SK-N-SH treated with all-trans-retinoic acid at 6 μM for 48 hours (cell line): ENCODE data around the gene CLNK.

Experiments used
- ATAC-seq: fragments of 200-7000 bp; cut with Tn5 transposase; 3 replicates; pipeline ENCODE4 v1.9.1; 2020; ENCODE audit warnings: mild to moderate bottlenecking, moderate library complexity
- BACH2 ChIP-seq: fragments of 250-450 bp; sonication (Bioruptor Pico); IDR thresholded peaks from 2 replicates; pipeline ENCODE4 v1.9.0; 2021; ENCODE audit warnings: mild to moderate bottlenecking, borderline replicate concordance
- CSDC2 ChIP-seq: fragments of 250-450 bp; sonication (Bioruptor Pico); IDR thresholded peaks from 2 replicates; pipeline ENCODE4 v1.5.0; 2020; ENCODE audit warnings: mild to moderate bottlenecking, moderate library complexity
- ESRRG ChIP-seq: fragments of 250-450 bp; sonication (Bioruptor Pico); IDR thresholded peaks from 2 replicates; pipeline ENCODE4 v1.6.1; 2021; ENCODE audit warnings: mild to moderate bottlenecking
- GLIS3 ChIP-seq: fragments of 250-450 bp; sonication (Bioruptor Pico); IDR thresholded peaks from 2 replicates; pipeline ENCODE4 v1.5.0; 2020; ENCODE audit warnings: mild to moderate bottlenecking, moderate library complexity
- ISL1 ChIP-seq: fragments of 250-450 bp; sonication (Bioruptor Pico); IDR thresholded peaks from 2 replicates; pipeline ENCODE4 v2.1.2; 2022; ENCODE audit warnings: mild to moderate bottlenecking, moderate library complexity
- OSR1 ChIP-seq: fragments of 250-450 bp; sonication (Bioruptor Pico); IDR thresholded peaks from 2 replicates; pipeline ENCODE4 v1.8.0; 2022; ENCODE audit warnings: moderate library complexity, mild to moderate bottlenecking, inconsistent platforms
- PPARA ChIP-seq: fragments of 250-450 bp; sonication (Bioruptor Pico); IDR thresholded peaks from 2 replicates; pipeline ENCODE4 v1.5.0; 2020; ENCODE audit warnings: mild to moderate bottlenecking, borderline replicate concordance
- RARB ChIP-seq: fragments of 250-450 bp; sonication (Bioruptor Pico); IDR thresholded peaks from 2 replicates; pipeline ENCODE4 v1.8.0; 2021; ENCODE audit warnings: mild to moderate bottlenecking, moderate library complexity
- SNAI2 ChIP-seq: fragments of 250-450 bp; sonication (Bioruptor Pico); IDR thresholded peaks from 2 replicates; pipeline ENCODE4 v1.5.0; 2020; ENCODE audit warnings: mild to moderate bottlenecking, moderate library complexity
- TCF4 ChIP-seq: fragments of 250-450 bp; sonication (Bioruptor Pico); IDR thresholded peaks from 2 replicates; pipeline ENCODE4 v1.8.0; 2021; ENCODE audit warnings: mild to moderate bottlenecking, moderate library complexity, borderline replicate concordance
- TOX ChIP-seq: fragments of 250-450 bp; sonication (Bioruptor Pico); IDR thresholded peaks from 2 replicates; pipeline ENCODE4 v1.8.0; 2021; ENCODE audit warnings: mild to moderate bottlenecking, moderate library complexity, borderline replicate concordance
- ZC3H10 ChIP-seq: fragments of 250-450 bp; sonication (Bioruptor Pico); IDR thresholded peaks from 2 replicates; pipeline ENCODE4 v1.5.1; 2021; ENCODE audit warnings: mild to moderate bottlenecking, moderate library complexity
- ZFP3 ChIP-seq: fragments of 250-450 bp; sonication (Bioruptor Pico); IDR thresholded peaks from 2 replicates; pipeline ENCODE4 v1.5.0; 2020; ENCODE audit warnings: mild to moderate bottlenecking, moderate library complexity
- ZFP30 ChIP-seq: fragments of 450-650 bp; formaldehyde crosslinking; IDR thresholded peaks from 2 replicates; pipeline ENCODE4 v1.5.0; 2022; ENCODE audit warnings: mild to moderate bottlenecking, moderate library complexity
- ZNF565 ChIP-seq: fragments of 450-650 bp; formaldehyde crosslinking; conservative IDR thresholded peaks from 2 replicates; pipeline ENCODE4 v1.5.0; 2020; ENCODE audit warnings: low read depth, mild to moderate bottlenecking, moderate library complexity
- ZNF70 ChIP-seq: fragments of 450-650 bp; formaldehyde crosslinking; IDR thresholded peaks from 2 replicates; pipeline ENCODE4 v1.5.0; 2020; ENCODE audit warnings: mild to moderate bottlenecking, moderate library complexity
- ZNF8 ChIP-seq: fragments of 450-650 bp; formaldehyde crosslinking; IDR thresholded peaks from 2 replicates; pipeline ENCODE4 v1.5.0; 2020; ENCODE audit warnings: mild to moderate bottlenecking, moderate library complexity
- TF ChIP-seq, protein P1 (sequence below): fragments of 250-450 bp; sonication (Bioruptor Pico); IDR thresholded peaks from 2 replicates; pipeline ENCODE4 v1.5.0; 2020; ENCODE audit warnings: mild to moderate bottlenecking, moderate library complexity
- TF ChIP-seq, protein P2 (sequence below): fragments of 250-450 bp; sonication (Bioruptor Pico); IDR thresholded peaks from 2 replicates; pipeline ENCODE4 v1.8.0; 2020; ENCODE audit warnings: mild to moderate bottlenecking, moderate library complexity, borderline replicate concordance
- TF ChIP-seq, protein P3 (sequence below): fragments of 250-450 bp; sonication (Bioruptor Pico); IDR thresholded peaks from 2 replicates; pipeline ENCODE4 v1.5.1; 2021; ENCODE audit warnings: mild to moderate bottlenecking, moderate library complexity
- TF ChIP-seq, protein P4 (sequence below): fragments of 250-450 bp; sonication (Bioruptor Pico); IDR thresholded peaks from 2 replicates; pipeline ENCODE4 v1.5.1; 2020; ENCODE audit warnings: low read depth, mild to moderate bottlenecking, moderate library complexity
- TF ChIP-seq, protein P5 (sequence below): fragments of 250-450 bp; sonication (Bioruptor Pico); IDR thresholded peaks from 2 replicates; pipeline ENCODE4 v1.8.0; 2021; ENCODE audit warnings: low read depth, mild to moderate bottlenecking, moderate library complexity, borderline replicate concordance

CLNK gene

DNA sequence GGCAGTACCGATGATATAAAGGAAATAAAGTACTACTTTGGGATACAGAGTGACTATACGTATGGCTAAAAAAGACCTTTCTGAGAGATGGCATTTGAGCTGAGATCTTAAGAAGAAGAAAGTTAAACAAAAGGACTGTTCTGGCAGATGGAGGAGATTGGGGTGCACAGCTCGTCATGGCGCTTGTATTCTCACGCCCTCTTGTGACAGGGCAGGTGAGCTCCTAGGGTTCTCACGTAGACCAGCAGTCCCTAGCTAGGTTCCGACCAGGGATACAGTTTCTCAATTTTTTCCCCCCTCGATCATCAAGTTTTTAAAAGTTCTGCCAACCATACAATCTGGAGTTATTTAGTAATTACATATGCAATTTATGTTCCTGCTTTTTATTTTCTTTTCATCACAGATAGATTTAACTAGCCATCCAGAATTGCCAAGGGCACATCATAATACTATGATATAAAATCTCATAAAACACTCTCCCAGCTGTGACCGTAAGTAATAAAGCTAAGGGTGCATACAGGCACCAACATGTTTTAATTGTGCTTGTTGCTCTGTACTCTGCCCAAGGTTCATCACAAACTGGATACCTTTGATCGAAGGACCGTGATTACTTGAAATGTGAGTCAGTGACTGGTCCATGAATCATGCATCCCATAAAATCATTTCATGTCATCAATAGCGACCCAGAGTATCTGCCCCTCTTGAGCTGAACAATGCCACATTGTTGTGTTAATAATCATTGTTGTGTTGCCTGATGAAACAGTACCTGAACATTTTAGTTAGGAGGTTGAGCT is 157.9 kb downstream of the CLNK start (continued):
- TF ChIP-seq ZFP30 (no peak), ZC3H10 (CRISPR knock-in tag) (no peak), ZFP3 (CRISPR knock-in tag) (no peak), BACH2 (CRISPR knock-in tag) (no peak), TCF4 (CRISPR knock-in tag) (no peak), GLIS3 (CRISPR knock-in tag) (no peak)
- TF ChIP-seq, protein P1, sequence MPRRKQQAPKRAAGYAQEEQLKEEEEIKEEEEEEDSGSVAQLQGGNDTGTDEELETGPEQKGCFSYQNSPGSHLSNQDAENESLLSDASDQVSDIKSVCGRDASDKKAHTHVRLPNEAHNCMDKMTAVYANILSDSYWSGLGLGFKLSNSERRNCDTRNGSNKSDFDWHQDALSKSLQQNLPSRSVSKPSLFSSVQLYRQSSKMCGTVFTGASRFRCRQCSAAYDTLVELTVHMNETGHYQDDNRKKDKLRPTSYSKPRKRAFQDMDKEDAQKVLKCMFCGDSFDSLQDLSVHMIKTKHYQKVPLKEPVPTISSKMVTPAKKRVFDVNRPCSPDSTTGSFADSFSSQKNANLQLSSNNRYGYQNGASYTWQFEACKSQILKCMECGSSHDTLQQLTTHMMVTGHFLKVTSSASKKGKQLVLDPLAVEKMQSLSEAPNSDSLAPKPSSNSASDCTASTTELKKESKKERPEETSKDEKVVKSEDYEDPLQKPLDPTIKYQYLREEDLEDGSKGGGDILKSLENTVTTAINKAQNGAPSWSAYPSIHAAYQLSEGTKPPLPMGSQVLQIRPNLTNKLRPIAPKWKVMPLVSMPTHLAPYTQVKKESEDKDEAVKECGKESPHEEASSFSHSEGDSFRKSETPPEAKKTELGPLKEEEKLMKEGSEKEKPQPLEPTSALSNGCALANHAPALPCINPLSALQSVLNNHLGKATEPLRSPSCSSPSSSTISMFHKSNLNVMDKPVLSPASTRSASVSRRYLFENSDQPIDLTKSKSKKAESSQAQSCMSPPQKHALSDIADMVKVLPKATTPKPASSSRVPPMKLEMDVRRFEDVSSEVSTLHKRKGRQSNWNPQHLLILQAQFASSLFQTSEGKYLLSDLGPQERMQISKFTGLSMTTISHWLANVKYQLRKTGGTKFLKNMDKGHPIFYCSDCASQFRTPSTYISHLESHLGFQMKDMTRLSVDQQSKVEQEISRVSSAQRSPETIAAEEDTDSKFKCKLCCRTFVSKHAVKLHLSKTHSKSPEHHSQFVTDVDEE (CRISPR knock-in tag): no peak

GRCh38 chr4:10524196-10524833 is 160.3 kb downstream of the CLNK start:
- TF ChIP-seq, protein P2, sequence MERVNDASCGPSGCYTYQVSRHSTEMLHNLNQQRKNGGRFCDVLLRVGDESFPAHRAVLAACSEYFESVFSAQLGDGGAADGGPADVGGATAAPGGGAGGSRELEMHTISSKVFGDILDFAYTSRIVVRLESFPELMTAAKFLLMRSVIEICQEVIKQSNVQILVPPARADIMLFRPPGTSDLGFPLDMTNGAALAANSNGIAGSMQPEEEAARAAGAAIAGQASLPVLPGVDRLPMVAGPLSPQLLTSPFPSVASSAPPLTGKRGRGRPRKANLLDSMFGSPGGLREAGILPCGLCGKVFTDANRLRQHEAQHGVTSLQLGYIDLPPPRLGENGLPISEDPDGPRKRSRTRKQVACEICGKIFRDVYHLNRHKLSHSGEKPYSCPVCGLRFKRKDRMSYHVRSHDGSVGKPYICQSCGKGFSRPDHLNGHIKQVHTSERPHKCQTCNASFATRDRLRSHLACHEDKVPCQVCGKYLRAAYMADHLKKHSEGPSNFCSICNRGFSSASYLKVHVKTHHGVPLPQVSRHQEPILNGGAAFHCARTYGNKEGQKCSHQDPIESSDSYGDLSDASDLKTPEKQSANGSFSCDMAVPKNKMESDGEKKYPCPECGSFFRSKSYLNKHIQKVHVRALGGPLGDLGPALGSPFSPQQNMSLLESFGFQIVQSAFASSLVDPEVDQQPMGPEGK (CRISPR knock-in tag): no peak
- TF ChIP-seq ZC3H10 (CRISPR knock-in tag) (no peak), ZNF70 (CRISPR knock-in tag) (no peak), BACH2 (CRISPR knock-in tag) (no peak), RARB (CRISPR knock-in tag) (no peak), GLIS3 (CRISPR knock-in tag) (no peak), ISL1 (CRISPR knock-in tag) (no peak), TOX (CRISPR knock-in tag) (no peak), TCF4 (CRISPR knock-in tag) (no peak), CSDC2 (no peak), ZFP3 (CRISPR knock-in tag) (no peak), ESRRG (no peak), OSR1 (CRISPR knock-in tag) (no peak), PPARA (CRISPR knock-in tag) (no peak), SNAI2 (CRISPR knock-in tag) (no peak), ZFP30 (no peak), ZNF565 (CRISPR knock-in tag) (no peak), ZNF8 (CRISPR knock-in tag) (no peak)
- TF ChIP-seq, protein P3, sequence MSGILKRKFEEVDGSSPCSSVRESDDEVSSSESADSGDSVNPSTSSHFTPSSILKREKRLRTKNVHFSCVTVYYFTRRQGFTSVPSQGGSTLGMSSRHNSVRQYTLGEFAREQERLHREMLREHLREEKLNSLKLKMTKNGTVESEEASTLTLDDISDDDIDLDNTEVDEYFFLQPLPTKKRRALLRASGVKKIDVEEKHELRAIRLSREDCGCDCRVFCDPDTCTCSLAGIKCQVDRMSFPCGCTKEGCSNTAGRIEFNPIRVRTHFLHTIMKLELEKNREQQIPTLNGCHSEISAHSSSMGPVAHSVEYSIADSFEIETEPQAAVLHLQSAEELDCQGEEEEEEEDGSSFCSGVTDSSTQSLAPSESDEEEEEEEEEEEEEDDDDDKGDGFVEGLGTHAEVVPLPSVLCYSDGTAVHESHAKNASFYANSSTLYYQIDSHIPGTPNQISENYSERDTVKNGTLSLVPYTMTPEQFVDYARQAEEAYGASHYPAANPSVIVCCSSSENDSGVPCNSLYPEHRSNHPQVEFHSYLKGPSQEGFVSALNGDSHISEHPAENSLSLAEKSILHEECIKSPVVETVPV (CRISPR knock-in tag): no peak
- TF ChIP-seq, protein P1 (CRISPR knock-in tag): no peak
- ATAC-seq: no peak

DNA sequence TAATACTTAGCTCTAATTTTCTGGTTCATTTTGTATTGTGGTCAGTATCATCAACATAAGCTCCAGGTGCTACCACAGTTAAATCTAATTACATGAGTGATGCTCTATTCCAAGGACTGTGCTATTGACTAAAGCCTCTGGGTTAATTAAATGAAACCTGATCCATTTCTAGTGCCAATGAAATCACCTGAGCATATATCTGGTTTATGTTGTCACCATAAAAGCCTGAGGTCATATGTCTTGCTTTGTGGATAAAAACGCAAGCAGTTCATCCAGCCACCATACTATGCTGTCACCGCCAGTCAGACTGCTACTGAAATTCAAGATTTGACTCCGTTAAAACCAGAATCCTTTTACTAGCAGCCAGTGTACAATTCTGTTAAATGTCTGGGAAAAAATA is 163.1 kb downstream of the CLNK start:
- no peak for ATAC-seq
- no peak for TF ChIP-seq SNAI2 (CRISPR knock-in tag)
- TF ChIP-seq ESRRG: no peak
- TF ChIP-seq, protein P4, sequence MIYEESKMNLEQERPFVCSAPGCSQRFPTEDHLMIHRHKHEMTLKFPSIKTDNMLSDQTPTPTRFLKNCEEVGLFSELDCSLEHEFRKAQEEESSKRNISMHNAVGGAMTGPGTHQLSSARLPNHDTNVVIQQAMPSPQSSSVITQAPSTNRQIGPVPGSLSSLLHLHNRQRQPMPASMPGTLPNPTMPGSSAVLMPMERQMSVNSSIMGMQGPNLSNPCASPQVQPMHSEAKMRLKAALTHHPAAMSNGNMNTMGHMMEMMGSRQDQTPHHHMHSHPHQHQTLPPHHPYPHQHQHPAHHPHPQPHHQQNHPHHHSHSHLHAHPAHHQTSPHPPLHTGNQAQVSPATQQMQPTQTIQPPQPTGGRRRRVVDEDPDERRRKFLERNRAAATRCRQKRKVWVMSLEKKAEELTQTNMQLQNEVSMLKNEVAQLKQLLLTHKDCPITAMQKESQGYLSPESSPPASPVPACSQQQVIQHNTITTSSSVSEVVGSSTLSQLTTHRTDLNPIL (CRISPR knock-in tag): no peak
- no peak for TF ChIP-seq ZNF565 (CRISPR knock-in tag)
- TF ChIP-seq PPARA (CRISPR knock-in tag): no peak
- TF ChIP-seq, protein P5, sequence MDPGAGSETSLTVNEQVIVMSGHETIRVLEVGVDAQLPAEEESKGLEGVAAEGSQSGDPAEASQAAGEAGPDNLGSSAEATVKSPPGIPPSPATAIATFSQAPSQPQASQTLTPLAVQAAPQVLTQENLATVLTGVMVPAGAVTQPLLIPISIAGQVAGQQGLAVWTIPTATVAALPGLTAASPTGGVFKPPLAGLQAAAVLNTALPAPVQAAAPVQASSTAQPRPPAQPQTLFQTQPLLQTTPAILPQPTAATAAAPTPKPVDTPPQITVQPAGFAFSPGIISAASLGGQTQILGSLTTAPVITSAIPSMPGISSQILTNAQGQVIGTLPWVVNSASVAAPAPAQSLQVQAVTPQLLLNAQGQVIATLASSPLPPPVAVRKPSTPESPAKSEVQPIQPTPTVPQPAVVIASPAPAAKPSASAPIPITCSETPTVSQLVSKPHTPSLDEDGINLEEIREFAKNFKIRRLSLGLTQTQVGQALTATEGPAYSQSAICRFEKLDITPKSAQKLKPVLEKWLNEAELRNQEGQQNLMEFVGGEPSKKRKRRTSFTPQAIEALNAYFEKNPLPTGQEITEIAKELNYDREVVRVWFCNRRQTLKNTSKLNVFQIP (CRISPR knock-in tag): no peak
- no peak for TF ChIP-seq GLIS3 (CRISPR knock-in tag)
- TF ChIP-seq, protein P2 (CRISPR knock-in tag): no peak
- no peak for TF ChIP-seq RARB (CRISPR knock-in tag)
